HEK293 (cell line): ENCODE measurements around the gene CNTRL.

Experiments
- CTCF ChIA-PET: fragments of 350-600 bp; formaldehyde crosslinking; extraction: SDS; loops from one replicate; lab custom pipeline; 2021; ENCODE audit warnings: antibody characterized with exemption; lab: Yijun Ruan, JAX
- POLR2A ChIA-PET: fragments of 300-600 bp; formaldehyde crosslinking; extraction: SDS; loops from one replicate; lab custom pipeline; 2020; ENCODE audit warnings: antibody characterized with exemption, inconsistent platforms; lab: Yijun Ruan, JAX
- H3K27ac ChIP-seq: fragments of 200-500 bp; sonication (Bioruptor generic); 2 replicates; pipeline ENCODE4 v1.5.1; 2014; ENCODE audit warnings: low read depth, low read length, control low read depth, inconsistent platforms; ENCODE audit errors: extremely low read depth
- H3K36me3 ChIP-seq, 2 experiments: fragments of 200-500 bp in 1 of 2; sonication (Bioruptor generic) in 1 of 2; 1 replicate in 1 of 2; 2 replicates in 1 of 2; pipeline ENCODE4 v1.5.1; 2014 to 2017; ENCODE audit warnings: inconsistent platforms in 2 of 2, low read length in 2 of 2; ENCODE audit not compliant: control insufficient read depth in 2 of 2, insufficient read depth in 1 of 2
- H3K4me1 ChIP-seq: fragments of 200-500 bp; sonication (Bioruptor generic); 2 replicates; pipeline ENCODE4 v1.5.1; 2014; ENCODE audit warnings: mild to moderate bottlenecking, low read length, inconsistent platforms; ENCODE audit not compliant: control insufficient read depth, insufficient read depth
- H3K4me3 ChIP-seq: 2 replicates; pipeline ENCODE4 v1.5.1; 2011; ENCODE audit warnings: low read depth, mild to moderate bottlenecking, control low read depth, low read length, moderate library complexity
- H3K9me3 ChIP-seq: fragments of 200-500 bp; sonication (Bioruptor generic); 2 replicates; pipeline ENCODE4 v1.5.1; 2014; ENCODE audit warnings: low read depth, low read length, inconsistent platforms; ENCODE audit not compliant: control insufficient read depth, insufficient read depth
- EGR2 ChIP-seq: fragments of 450-650 bp; formaldehyde crosslinking; IDR thresholded peaks from 2 replicates; pipeline ENCODE4 v1.5.1; 2016; ENCODE audit warnings: low read depth, missing biosample characterization, missing genetic modification characterization
- FEZF1 ChIP-seq: fragments of 450-650 bp; formaldehyde crosslinking; IDR thresholded peaks from 2 replicates; pipeline ENCODE4 v1.5.1; 2016; ENCODE audit warnings: missing biosample characterization, missing genetic modification characterization
- MYNN ChIP-seq: fragments of 450-650 bp; formaldehyde crosslinking; IDR thresholded peaks from 2 replicates; pipeline ENCODE4 v1.5.1; 2016; ENCODE audit warnings: missing biosample characterization, missing genetic modification characterization, borderline replicate concordance
- MZF1 ChIP-seq: fragments of 450-650 bp; formaldehyde crosslinking; IDR thresholded peaks from 2 replicates; pipeline ENCODE4 v1.5.1; 2017; ENCODE audit warnings: missing biosample characterization, missing genetic modification characterization, borderline replicate concordance
- PRDM10 ChIP-seq: fragments of 450-650 bp; formaldehyde crosslinking; IDR thresholded peaks from 2 replicates; pipeline ENCODE4 v1.5.1; 2016; ENCODE audit warnings: missing biosample characterization, missing genetic modification characterization
- SP7 ChIP-seq: fragments of 450-650 bp; formaldehyde crosslinking; IDR thresholded peaks from 2 replicates; pipeline ENCODE4 v1.5.1; 2016; ENCODE audit warnings: missing biosample characterization, missing genetic modification characterization
- ZBTB7A ChIP-seq: fragments of 450-650 bp; formaldehyde crosslinking; IDR thresholded peaks from 2 replicates; pipeline ENCODE4 v1.5.1; 2016; ENCODE audit warnings: low read depth, missing biosample characterization, missing genetic modification characterization
- ZFHX2 ChIP-seq: fragments of 450-650 bp; formaldehyde crosslinking; conservative IDR thresholded peaks from 2 replicates; pipeline ENCODE4 v1.5.1; 2016; ENCODE audit warnings: missing biosample characterization, missing genetic modification characterization
- ZNF114 ChIP-seq: fragments of 450-650 bp; formaldehyde crosslinking; IDR thresholded peaks from 2 replicates; pipeline ENCODE4 v1.5.0; 2017; ENCODE audit warnings: missing biosample characterization, missing genetic modification characterization
- ZNF140 ChIP-seq: fragments of 450-650 bp; formaldehyde crosslinking; IDR thresholded peaks from 2 replicates; pipeline ENCODE4 v1.5.1; 2016; ENCODE audit warnings: missing biosample characterization, missing genetic modification characterization
- ZNF146 ChIP-seq: fragments of 450-650 bp; formaldehyde crosslinking; IDR thresholded peaks from 2 replicates; pipeline ENCODE4 v1.5.1; 2016; ENCODE audit warnings: missing biosample characterization, missing genetic modification characterization
- ZNF18 ChIP-seq: fragments of 450-650 bp; formaldehyde crosslinking; IDR thresholded peaks from 2 replicates; pipeline ENCODE4 v1.5.1; 2016; ENCODE audit warnings: missing biosample characterization, missing genetic modification characterization
- ZNF221 ChIP-seq: fragments of 450-650 bp; formaldehyde crosslinking; IDR thresholded peaks from 2 replicates; pipeline ENCODE4 v1.5.1; 2017; ENCODE audit warnings: missing biosample characterization, missing genetic modification characterization, borderline replicate concordance
- ZNF362 ChIP-seq: fragments of 450-650 bp; formaldehyde crosslinking; IDR thresholded peaks from 2 replicates; pipeline ENCODE4 v1.5.1; 2016; ENCODE audit warnings: missing biosample characterization, missing genetic modification characterization
- ZNF48 ChIP-seq: fragments of 450-650 bp; formaldehyde crosslinking; IDR thresholded peaks from 2 replicates; pipeline ENCODE4 v1.5.1; 2016; ENCODE audit warnings: missing biosample characterization, missing genetic modification characterization
- ZNF558 ChIP-seq: fragments of 450-650 bp; formaldehyde crosslinking; IDR thresholded peaks from 2 replicates; pipeline ENCODE4 v1.5.1; 2016; ENCODE audit warnings: missing biosample characterization, missing genetic modification characterization
- ZNF626 ChIP-seq: fragments of 450-650 bp; sonication (Bioruptor Pico); formaldehyde crosslinking; IDR thresholded peaks from 2 replicates; pipeline ENCODE4 v1.5.1; 2018; ENCODE audit warnings: missing biosample characterization, missing genetic modification characterization, inconsistent platforms
- ZNF664 ChIP-seq: fragments of 450-650 bp; formaldehyde crosslinking; IDR thresholded peaks from 2 replicates; pipeline ENCODE4 v1.5.1; 2016; ENCODE audit warnings: missing biosample characterization, missing genetic modification characterization
- ZNF707 ChIP-seq: fragments of 450-650 bp; formaldehyde crosslinking; IDR thresholded peaks from 2 replicates; pipeline ENCODE4 v1.5.1; 2016; ENCODE audit warnings: missing biosample characterization, missing genetic modification characterization
- ZXDB ChIP-seq: fragments of 450-650 bp; formaldehyde crosslinking; IDR thresholded peaks from 2 replicates; pipeline ENCODE4 v1.5.1; 2016; ENCODE audit warnings: missing biosample characterization, missing genetic modification characterization

Gene CNTRL

GRCh38 chr9:121121582-121122087 lies 46.9 kb downstream of the CNTRL start (continued):
- no peak for TF ChIP-seq ZBTB7A
- no peak for TF ChIP-seq FEZF1
- no peak for TF ChIP-seq ZNF707 (tag by site-specific recombination)

- peak; percentile 59 for TF ChIP-seq ZFHX2 (tag by site-specific recombination)
- 0 out of 2 replicates have a peak, but pooled peaks have one; percentile 26 for TF ChIP-seq EGR2 (tag by site-specific recombination)
- no peak for TF ChIP-seq MZF1 (tag by site-specific recombination)
- TF ChIP-seq ZNF558, result no peak
- TF ChIP-seq, all 188 proteins: peak for 2
- Histone ChIP-seq H3K9me3 (no peaks in the 10 kb centered on the region), H3K36me3 (peaks cover 0 to 5% of the 10 kb centered on the region in 2 experiments; a peak in 2 of 3 replicates), H3K4me1 (no peaks in the 10 kb centered on the region), H3K4me3 (peak overlapping the region; percentile 23), H3K27ac (no peak overlapping the region)
- CTCF ChIA-PET, result interaction anchor here (0.5 to 2.3 kb wide), 7 partner anchors 11 to 1512 kb away, joined by 3 to 14 read pairs (median 3); no protein-coding TSS in a partner anchor
- POLR2A ChIA-PET, result interaction anchor here (0.7 to 1.6 kb wide), 3 partner anchors 10 to 146 kb away, joined by 3 to 5 read pairs (median 4); partner anchors contain the start of gene GSN
Observed at GRCh38 chr9:121122246-121123032, 47.7 kb downstream of the CNTRL start.

- POLR2A ChIA-PET, result interaction anchor here (0.7 kb wide), 1 partner anchor 164 kb away, joined by 3 read pairs; no protein-coding TSS in a partner anchor
- Histone ChIP-seq H3K9me3 (no peaks in the 10 kb centered on the region), H3K4me1 (no peaks in the 10 kb centered on the region), H3K4me3 (no peak overlapping the region), H3K36me3 (peaks cover 0 to 5% of the 10 kb centered on the region in 2 experiments; a peak in 2 of 3 replicates), H3K27ac (no peak overlapping the region)
- CTCF ChIA-PET, result no interaction called here
- TF ChIP-seq ZNF221 (tag by site-specific recombination) (no peak), ZBTB7A (no peak), ZNF664 (tag by site-specific recombination) (no peak), ZXDB (tag by site-specific recombination) (no peak), ZNF362 (tag by site-specific recombination) (no peak), SP7 (no peak), PRDM10 (tag by site-specific recombination) (no peak), ZNF146 (tag by site-specific recombination) (no peak), ZNF18 (tag by site-specific recombination) (no peak), ZNF48 (tag by site-specific recombination) (no peak), ZNF626 (no peak), ZNF114 (tag by site-specific recombination) (no peak), MYNN (tag by site-specific recombination) (no peak), ZNF140 (tag by site-specific recombination) (no peak)
Observed at GRCh38 chr9:121123816-121124535, 49.2 kb downstream of the CNTRL start.
